Measurements from ENCODE around the gene CCDC78. TPM values are rescaled to one million over a fixed set of nuclear protein-coding genes. Genes with fewer than 3 reads are reported as not detected.
A peak's percentile ranks its signal among the peaks of the same experiment; 100 is the strongest.

The CCDC78 gene
- polyA plus RNA-seq, 6 donors from 2014 or later = 0.41 to 0.95 TPM; not detected in 4

GRCh38 chr16:681746-682427 lies 44.4 kb downstream of the CCDC78 start:
- H3K36me3 Mint-ChIP-seq = no peaks in the 10 kb centered on the region
- no peaks in the 10 kb centered on the region for H3K9me3 Mint-ChIP-seq
- H3K27ac Mint-ChIP-seq = peak overlapping the region in 3 of 6 donors; percentile 24 to 81 (median 54)
- H3K4me3 Mint-ChIP-seq = peak overlapping the region; percentile 68 to 89 (median 82)
- peaks cover 4 to 38% (median 36%) of the 10 kb centered on the region in 3 donors for H3K4me1 Mint-ChIP-seq
- ATAC-seq (ENCODE audit: low read depth in 2 of 2) (no peak), DNase-seq (no peak)
- H3K27me3 Mint-ChIP-seq = peaks cover 0 to 6% (median 0%) of the 10 kb centered on the region in 3 donors

DNA sequence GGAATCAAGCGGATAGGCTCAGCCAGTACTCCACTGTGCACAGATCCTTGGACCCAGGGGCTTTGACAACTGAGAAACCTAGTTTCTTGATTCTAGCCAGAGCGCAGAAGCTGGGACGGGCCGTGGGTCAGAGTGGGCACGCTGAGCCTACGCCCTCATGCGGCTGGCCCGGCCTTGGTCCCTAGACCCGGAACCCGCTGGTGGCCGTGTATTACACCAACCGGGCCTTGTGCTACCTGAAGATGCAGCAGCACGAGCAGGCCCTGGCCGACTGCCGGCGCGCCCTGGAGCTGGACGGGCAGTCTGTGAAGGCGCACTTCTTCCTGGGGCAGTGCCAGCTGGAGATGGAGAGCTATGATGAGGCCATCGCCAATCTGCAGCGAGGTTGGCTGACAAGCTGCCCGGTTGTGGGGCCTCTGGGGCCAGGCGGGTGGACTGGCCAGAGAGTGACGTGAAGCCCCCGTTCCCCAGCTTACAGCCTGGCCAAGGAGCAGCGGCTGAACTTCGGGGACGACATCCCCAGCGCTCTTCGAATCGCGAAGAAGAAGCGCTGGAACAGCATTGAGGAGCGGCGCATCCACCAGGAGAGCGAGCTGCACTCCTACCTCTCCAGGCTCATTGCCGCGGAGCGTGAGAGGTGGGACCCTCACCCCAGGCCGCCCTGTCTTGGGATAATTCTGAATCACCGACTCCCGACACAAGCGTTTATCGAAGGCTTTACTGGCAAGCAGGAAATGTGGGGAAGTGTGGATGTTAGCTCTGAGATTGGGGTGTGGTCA lies 45.1 kb downstream of the CCDC78 start:
- no peak for ATAC-seq (ENCODE audit: low read depth in 2 of 2)
- no peaks in the 10 kb centered on the region for H3K9me3 Mint-ChIP-seq
- DNase-seq = no peak
- peaks cover 0 to 9% (median 0%) of the 10 kb centered on the region in 3 donors for H3K27me3 Mint-ChIP-seq
- H3K36me3 Mint-ChIP-seq = no peaks in the 10 kb centered on the region
- peak overlapping the region; percentile 68 to 93 (median 83) for H3K4me3 Mint-ChIP-seq
- H3K27ac Mint-ChIP-seq = peak overlapping the region in 2 of 6 donors; percentile 29 to 56
- H3K4me1 Mint-ChIP-seq = peaks cover 4 to 35% (median 34%) of the 10 kb centered on the region in 3 donors

DNA sequence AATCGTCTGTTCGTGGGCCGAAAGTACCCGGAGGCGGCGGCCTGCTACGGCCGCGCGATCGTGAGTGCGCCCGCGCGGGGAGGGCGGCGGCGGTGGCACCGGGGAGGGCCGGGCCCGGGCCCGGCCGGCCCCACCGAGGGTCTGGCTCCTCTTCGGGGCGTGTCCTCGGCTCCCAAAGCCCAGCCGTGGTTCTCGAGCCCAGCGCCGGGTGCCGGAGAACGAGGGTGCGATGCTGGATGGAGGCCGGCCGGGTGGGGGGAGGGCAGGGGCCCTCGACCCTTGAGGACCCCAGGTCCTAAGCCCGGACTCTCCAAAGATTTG lies 45.7 kb downstream of the CCDC78 start:
- Mint-ChIP-seq H3K4me3 (peak overlapping the region; percentile 71 to 93 (median 83)), H3K9me3 (no peaks in the 10 kb centered on the region), H3K4me1 (peaks cover 4 to 31% (median 30%) of the 10 kb centered on the region in 3 donors), H3K36me3 (no peaks in the 10 kb centered on the region), H3K27ac (peak overlapping the region in 3 of 6 donors; percentile 29 to 65 (median 51)), H3K27me3 (peaks cover 0 to 9% (median 0%) of the 10 kb centered on the region in 3 donors)
- DNase-seq = no peak
- no peak for ATAC-seq (ENCODE audit: low read depth in 2 of 2)

- Mint-ChIP-seq H3K36me3 (no peaks in the 10 kb centered on the region), H3K9me3 (no peaks in the 10 kb centered on the region), H3K4me1 (peaks cover 7 to 35% (median 33%) of the 10 kb centered on the region in 3 donors), H3K4me3 (peak within 1 kb of the TSS; percentile 81 to 93 (median 84)), H3K27ac (peak within 1 kb of the TSS in 5 of 6 donors; percentile 65 to 93 (median 80)), H3K27me3 (peaks cover 0 to 13% (median 5%) of the 10 kb centered on the region in 3 donors)
- peak; percentile 46 to 54 for ATAC-seq (ENCODE audit: low read depth in 2 of 2)
- DNase-seq = peak; percentile 85
Measured at GRCh38 chr16:679814-680624, 46.2 kb downstream of the CCDC78 start, which contains the start of gene STUB1. TSS of gene STUB1 (plus strand) at chr16:680410. CDS start at chr16:680526, 116 bp downstream.

GRCh38 chr16:678858-679813 lies 47.1 kb downstream of the CCDC78 start:
- ATAC-seq (ENCODE audit: low read depth in 2 of 2) (peak; percentile 4), DNase-seq (peak; percentile 45)
- peak overlapping the region in 5 of 6 donors; percentile 65 to 89 (median 82) for H3K27ac Mint-ChIP-seq
- peaks cover 9 to 34% (median 32%) of the 10 kb centered on the region in 3 donors for H3K4me1 Mint-ChIP-seq
- peak overlapping the region; percentile 80 to 91 (median 84) for H3K4me3 Mint-ChIP-seq
- H3K9me3 Mint-ChIP-seq = no peaks in the 10 kb centered on the region
- H3K36me3 Mint-ChIP-seq = no peaks in the 10 kb centered on the region
- H3K27me3 Mint-ChIP-seq = peaks cover 0 to 18% (median 8%) of the 10 kb centered on the region in 3 donors

DNA sequence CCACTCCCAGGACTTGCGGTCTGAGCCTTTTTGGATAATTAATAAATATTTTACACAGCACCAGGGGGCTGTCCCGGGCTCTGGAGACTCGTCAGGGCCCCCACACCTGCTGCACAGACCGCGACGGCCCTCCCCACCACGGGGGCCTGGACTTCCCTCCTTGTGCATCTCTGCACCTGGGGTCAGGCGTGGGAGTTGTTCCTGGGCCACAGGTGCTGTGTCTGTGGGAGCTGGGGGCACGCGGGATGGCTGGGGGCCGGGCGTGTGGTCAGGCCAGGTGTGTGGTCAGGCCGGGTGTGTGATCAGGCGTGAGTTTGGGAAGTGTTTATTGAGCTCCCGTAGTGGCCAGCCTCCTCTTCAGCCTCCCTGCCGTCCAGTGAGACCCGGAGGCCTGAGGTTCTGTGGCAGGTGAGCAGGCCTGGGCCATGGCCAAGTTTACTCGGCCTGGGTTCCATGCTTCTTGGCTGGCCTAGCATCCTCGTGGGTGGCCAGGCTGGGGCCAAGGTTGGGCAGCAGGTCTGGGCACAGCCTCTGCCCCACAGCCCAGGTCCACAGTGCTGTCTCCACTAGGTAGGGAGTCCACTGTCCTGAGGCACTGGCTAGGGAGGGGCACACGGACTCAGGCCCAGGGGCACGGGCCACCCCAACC lies 47.9 kb downstream of the CCDC78 start:
- Mint-ChIP-seq H3K27ac (peak overlapping the region in 1 of 6 donors; percentile 32), H3K36me3 (no peaks in the 10 kb centered on the region), H3K27me3 (peaks cover 0 to 18% (median 8%) of the 10 kb centered on the region in 3 donors), H3K4me1 (peaks cover 9 to 34% (median 29%) of the 10 kb centered on the region in 3 donors), H3K9me3 (no peaks in the 10 kb centered on the region), H3K4me3 (peak overlapping the region in 5 of 8 donors; percentile 25 to 85 (median 83))
- DNase-seq = no peak
- ATAC-seq (ENCODE audit: low read depth in 2 of 2) = no peak

DNA sequence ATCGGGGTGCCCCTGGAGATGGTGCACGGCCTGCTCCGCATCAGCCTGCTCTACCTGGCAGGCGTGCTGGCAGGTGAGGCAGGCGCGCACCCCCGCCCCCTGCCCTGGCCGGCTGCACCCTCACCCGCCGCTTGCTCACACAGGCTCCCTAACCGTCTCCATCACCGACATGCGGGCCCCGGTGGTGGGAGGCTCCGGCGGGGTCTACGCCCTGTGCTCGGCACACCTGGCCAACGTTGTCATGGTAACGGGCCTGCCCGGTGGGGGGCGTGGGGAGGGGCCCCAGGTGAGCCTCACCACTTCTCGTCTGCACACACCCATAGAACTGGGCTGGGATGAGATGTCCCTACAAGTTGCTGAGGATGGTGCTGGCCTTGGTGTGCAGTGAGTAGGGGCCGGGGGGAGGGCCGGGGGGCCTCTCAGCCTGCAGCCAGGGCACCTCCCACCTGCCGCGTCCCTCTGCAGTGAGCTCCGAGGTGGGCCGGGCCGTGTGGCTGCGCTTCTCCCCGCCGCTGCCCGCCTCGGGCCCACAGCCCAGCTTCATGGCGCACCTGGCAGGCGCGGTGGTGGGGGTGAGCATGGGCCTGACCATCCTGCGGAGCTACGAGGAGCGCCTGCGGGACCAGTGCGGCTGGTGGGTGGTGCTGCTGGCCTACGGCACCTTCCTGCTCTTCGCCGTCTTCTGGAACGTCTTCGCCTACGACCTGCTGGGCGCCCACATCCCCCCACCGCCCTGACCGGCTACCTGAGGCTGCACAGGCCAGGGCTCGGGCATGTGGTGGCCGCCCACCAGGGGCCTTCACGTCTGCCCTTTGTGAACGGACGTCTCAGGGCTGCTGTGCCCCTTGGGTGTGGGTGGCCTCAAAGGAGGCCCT lies 48.7 kb downstream of the CCDC78 start:
- Mint-ChIP-seq H3K4me3 (peak overlapping the region in 1 of 8 donors; percentile 30), H3K36me3 (no peaks in the 10 kb centered on the region), H3K27ac (no peak overlapping the region), H3K4me1 (peaks cover 9 to 29% (median 21%) of the 10 kb centered on the region in 3 donors), H3K9me3 (no peaks in the 10 kb centered on the region), H3K27me3 (peaks cover 0 to 18% (median 8%) of the 10 kb centered on the region in 3 donors)
- ATAC-seq (ENCODE audit: low read depth in 2 of 2) = no peak
- no peak for DNase-seq

DNA sequence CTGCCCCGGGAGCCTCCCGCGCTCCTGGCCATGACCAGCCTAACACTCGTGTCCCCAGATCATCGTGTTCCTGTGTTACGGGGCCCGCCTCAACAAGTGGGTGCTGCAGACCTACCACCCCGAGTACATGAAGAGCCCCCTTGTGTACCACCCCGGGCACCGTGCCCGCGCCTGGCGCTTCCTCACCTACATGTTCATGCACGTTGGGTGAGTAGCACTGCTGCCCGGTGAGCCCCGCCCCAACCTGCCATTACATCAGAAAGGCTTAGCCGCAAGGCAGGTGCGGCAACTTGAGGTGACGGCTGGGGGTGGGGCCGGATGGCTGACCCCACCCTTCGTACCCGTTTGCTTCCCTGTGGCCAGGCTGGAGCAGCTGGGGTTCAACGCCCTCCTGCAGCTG lies 49.3 kb downstream of the CCDC78 start:
- H3K27me3 Mint-ChIP-seq = peaks cover 0 to 18% (median 8%) of the 10 kb centered on the region in 3 donors
- no peak overlapping the region for H3K4me3 Mint-ChIP-seq
- peaks cover 9 to 23% (median 18%) of the 10 kb centered on the region in 3 donors for H3K4me1 Mint-ChIP-seq
- H3K27ac Mint-ChIP-seq = no peak overlapping the region
- H3K36me3 Mint-ChIP-seq = no peaks in the 10 kb centered on the region
- DNase-seq (no peak), ATAC-seq (ENCODE audit: low read depth in 2 of 2) (no peak)
- no peaks in the 10 kb centered on the region for H3K9me3 Mint-ChIP-seq

DNA sequence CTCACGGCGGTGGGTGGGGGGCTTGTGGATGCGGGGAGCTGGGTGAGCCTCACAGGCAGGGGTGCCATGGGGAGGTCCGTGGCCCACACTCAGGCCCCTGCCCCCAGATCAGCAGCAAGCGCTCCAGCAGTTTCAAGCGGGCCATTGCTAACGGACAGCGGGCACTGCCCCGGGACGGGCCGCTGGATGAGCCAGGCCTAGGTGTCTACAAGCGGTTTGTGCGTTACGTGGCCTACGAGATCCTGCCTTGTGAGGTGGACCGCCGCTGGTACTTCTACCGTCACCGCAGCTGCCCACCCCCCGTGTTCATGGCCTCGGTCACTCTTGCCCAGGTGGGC lies 49.7 kb downstream of the CCDC78 start:
- H3K4me3 Mint-ChIP-seq = no peak overlapping the region

GRCh38 chr16:675884-676564 lies 50.2 kb downstream of the CCDC78 start:
- DNase-seq (no peak), ATAC-seq (ENCODE audit: low read depth in 2 of 2) (no peak)
- H3K27ac Mint-ChIP-seq = no peak overlapping the region
- no peak overlapping the region for H3K4me3 Mint-ChIP-seq
- H3K4me1 Mint-ChIP-seq = peaks cover 9 to 14% (median 9%) of the 10 kb centered on the region in 3 donors
- H3K27me3 Mint-ChIP-seq = peaks cover 0 to 18% (median 8%) of the 10 kb centered on the region in 3 donors
- no peaks in the 10 kb centered on the region for H3K36me3 Mint-ChIP-seq
- no peaks in the 10 kb centered on the region for H3K9me3 Mint-ChIP-seq

More for the DNA sequence above, 49.7 kb downstream of the CCDC78 start:
- H3K4me1 Mint-ChIP-seq = peaks cover 9 to 19% (median 14%) of the 10 kb centered on the region in 3 donors
- ATAC-seq (ENCODE audit: low read depth in 2 of 2) (no peak), DNase-seq (no peak)
- H3K27ac Mint-ChIP-seq = no peak overlapping the region
- H3K36me3 Mint-ChIP-seq = no peaks in the 10 kb centered on the region
- H3K27me3 Mint-ChIP-seq = peaks cover 0 to 18% (median 8%) of the 10 kb centered on the region in 3 donors
- no peaks in the 10 kb centered on the region for H3K9me3 Mint-ChIP-seq

All from naive B cell (primary cell).